DLD1 (cell line): ENCODE results near the gene DEGS1.

Experiments
- in situ Hi-C: cut with HindIII; loops from 2 replicates; pipeline ENCODE4 v1.10.0; 2017; ENCODE audit warnings: low sequenced_read_pairs

The DEGS1 gene

DNA sequence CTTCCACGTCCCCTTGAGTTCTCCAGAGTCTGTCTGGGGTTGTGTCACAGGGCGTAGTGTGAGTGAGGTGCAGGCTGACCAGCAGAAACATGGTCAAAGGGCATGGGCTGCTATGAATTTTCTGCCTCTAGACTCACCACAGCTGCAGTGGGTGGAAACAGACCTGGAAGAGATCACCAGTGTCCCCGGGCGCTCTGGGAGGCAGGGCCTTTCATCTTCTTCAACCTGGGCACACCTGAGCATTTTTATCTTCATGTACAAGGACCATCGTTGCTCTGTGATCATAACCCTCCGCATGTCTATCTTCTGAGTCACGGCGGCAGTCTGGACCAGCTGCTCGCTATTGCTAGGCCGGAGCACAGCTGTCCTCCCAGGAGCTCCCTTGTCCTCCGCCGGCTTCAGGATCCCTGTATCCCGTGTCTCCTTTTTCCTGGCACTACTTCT, 29.6 kb downstream of the DEGS1 start:
- in situ Hi-C loops = no loop called here

DNA sequence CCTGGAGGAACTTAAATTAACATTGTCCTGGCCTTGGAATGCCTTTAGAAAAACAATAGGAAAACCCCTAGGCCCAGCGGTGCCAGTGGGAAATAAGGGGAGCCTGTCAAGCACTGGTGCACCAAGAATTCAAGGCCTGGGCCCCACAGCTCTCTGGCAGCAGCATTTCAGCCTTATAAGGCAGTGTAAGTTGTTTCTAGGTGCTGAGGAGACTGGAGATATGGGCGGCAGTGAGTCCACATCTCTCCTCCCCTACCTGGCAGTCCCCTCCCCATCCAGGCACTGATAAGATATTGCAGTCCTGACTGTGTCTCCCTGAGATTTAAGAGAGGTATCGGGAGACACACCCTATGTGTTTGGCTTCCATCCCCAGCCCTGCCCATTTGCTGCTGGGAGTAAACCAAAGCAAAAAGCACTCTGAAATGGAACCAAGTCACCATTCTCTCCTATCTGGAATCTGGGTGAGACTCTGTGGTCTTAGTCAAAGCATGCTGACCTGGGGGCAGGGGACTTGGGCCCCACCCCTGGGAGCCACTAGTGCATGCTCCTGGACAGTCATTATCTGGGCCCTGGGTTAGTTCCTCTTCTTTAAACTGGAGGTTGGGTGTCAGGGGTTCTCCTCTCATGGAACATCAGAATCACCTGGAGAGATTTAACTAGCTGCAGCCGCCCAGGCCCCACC, 30.5 kb downstream of the DEGS1 start:
- in situ Hi-C loops = no loop called here

DNA sequence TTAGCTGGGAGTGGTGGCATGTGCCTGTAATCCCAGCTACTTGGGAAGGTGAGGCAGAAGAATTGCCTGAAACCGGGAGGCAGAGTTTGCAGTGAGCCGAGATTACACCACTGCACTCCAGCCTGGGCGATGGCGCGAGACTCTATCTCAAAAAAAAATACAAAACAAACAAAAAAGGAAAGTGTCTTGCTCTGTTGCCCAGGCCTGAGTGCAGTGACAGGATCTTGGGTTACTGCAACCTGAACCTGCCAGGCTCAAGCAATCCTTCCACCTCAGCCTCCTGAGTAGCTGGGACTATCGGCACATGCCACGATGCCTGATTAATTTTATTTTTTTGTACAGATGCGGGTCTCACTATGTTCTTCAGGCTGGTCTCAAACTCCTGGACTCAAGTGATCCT, 33.3 kb downstream of the DEGS1 start:
- in situ Hi-C loops = no loop called here

DNA sequence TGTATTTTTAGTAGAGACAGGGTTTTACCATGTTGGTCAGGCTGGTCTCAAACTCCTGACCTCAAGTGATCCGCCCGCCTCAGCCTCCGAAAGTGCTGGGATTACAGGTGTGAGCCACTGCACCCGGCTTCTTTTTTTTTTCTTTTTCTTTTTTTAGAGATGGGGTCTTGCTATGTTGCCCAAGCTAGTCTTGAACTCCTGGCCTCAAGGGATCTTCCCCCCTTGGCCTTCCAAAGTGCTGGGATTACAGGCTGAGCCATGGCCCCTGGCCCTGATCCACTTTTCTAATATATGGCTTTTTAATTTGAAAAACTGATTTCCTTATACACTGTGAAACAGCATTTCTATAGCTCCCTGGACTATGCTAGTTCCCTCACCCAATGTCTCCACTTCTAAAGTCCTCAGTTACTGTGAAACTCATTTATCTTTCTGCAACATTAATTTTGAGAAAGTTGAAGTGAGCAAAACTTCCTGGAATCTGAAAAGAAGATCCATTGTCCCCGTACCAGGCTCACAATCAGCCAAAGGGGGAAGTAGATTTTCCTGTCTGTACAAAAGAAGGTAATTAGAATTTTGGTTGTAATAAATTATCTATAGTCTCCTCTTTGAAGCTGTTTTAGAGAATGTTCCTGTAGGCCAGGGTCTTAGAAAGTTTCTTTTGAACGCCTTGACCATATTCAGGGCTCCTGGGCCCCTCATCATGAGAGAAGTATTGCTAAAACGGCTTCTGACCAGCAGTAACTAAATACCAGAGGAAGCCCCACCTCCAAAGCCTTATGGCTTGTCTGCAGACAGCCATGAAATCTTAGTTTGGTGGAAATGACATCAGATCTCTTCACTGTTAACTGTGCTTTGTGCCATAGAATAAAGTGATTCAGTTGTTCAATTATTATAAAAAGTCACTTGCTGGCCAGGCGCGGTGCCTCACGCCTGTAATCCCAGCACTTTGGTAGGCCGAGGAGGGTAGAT, 34.9 kb downstream of the DEGS1 start:
- in situ Hi-C loops = no loop called here

DNA sequence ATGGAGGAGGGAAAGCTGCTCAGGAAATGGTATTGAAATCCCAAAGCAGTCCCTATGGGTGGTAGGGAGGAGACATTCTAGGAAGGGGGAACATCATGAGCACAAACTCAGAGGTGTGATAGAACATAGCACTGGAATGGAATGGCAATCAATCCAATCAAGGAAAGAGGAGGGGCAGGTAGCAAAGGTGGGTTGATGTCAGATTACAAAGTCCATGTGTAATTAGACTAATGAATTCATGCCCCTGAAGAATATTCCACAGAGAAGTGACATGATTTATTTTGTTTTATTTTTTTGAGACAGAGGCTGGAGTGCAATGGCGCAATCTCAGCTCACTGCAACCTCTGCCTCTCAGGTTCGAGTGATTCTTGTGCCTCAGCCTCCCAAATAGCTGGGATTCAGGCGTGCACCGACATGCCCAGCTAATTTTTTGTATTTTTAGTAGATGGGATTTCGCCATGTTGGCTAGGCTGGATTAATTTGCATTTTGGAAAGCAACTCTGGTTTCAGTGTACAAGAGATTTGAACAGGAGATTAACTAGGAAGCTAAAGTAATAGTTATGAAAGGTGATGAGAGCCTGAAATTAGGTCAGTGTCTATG, 36.1 kb downstream of the DEGS1 start:
- in situ Hi-C loops = no loop called here

DNA sequence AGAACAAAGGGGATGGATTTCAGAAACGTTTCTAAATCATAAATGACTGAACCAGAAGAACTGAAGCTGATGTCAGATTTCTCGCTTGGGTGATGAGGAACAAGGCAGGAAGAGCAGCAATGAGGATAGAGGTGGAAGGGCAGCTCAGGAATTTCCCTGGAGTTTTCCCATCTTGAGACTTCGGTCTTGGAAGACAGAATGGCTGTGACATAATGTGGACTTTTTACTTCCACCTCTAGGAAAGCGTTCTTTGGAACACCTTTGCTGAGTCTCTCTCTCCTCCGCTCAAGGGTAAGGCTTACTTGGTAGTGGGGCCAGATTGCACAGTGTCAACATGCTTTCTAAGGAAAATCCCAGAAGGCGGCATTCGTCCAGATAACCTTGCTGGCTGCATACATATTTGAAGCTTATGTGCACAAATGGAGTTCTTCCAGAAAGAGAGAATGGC, 36.6 kb downstream of the DEGS1 start:
- in situ Hi-C loops = no loop called here

DNA sequence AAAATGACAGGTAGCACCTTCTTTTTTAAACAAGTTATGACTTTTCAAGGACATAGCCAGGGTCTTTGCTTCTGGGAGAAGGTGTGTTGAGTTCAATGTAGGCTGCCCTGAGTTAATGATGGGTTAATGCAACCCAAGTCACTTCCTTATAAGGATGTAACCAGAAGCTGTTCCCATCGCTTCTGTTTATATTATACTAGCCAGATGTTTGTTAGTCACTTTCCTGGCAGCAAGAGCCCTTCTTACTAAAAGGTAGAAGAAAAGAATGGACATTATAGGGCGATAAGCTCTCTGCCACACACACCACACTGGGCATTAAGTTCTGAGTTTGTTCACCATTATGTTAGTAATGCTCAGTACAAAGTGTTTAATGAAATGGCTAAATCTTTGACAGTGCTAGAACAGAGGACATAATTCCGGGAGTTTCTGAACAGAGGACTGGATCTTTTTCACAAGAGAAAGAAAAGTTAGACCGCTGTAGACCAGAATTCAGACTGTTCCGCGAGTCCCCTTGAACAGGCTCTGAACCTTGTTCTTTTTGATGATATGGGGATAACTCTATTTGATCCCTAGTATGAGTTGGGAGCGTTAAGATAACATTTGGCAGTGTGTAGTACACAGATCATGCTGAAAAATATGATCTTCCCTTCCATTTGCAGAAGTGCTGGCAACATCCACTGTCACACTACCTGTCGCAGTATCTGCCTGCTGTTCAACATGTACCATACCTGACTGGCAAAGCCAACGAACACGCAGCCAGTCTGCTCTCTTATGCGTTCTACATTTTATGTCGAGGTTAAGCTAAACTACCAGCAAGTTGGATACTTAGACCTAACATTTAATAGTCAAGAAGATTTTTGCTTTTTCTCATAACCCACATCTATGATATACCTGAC, 41.0 kb downstream of the DEGS1 start:
- in situ Hi-C loops = no loop called here

DNA sequence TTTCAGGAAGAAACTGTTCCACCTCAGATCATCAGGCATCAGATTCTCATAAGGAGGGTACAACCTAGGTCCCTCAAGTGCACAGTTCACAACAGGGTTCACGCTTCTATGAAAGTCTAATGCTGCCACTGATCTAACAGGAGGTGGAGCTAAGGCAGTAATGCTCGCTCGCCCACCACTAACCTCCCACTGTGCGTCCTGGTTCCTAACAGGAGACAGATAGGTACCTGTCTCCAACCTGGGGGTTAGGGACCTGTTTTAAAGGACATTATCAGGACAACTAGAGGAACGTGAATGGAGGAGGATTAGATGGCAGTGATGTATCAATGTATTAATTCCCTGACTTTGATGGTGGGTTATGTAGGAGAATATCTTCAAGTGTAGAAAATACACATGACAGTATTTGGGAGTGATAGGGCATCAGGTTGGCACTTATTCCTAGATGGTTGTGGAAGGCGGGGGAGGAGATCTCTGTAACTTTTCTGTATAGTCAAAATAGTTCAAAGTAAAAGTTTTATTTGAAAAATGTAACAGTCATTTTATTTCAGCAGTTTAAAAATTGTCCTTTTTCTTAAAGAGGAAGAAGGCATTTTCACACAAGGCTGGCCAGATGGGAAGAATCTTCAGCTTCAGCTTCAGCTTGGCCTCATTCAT, 43.9 kb downstream of the DEGS1 start:
- in situ Hi-C loops = no loop called here

DNA sequence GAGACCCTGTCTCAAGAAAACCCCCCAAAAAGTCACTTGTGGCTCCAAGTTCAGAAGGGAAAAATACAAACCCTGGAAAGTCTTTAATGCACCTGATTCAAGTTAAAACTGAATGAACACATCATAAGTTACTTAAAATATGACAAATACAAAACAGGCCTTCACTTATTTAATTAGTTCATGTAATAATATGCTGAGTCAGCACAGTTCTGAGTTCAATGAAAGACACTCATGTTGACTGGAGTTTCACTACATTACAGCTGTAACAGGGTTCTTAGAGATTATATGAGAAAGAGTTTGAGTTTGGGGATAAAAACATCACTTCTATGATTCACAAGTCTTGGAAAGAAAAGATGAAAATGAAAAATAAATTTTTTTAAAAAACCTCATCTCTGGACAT, 51.0 kb downstream of the DEGS1 start:
- in situ Hi-C loops = no loop called here

DNA sequence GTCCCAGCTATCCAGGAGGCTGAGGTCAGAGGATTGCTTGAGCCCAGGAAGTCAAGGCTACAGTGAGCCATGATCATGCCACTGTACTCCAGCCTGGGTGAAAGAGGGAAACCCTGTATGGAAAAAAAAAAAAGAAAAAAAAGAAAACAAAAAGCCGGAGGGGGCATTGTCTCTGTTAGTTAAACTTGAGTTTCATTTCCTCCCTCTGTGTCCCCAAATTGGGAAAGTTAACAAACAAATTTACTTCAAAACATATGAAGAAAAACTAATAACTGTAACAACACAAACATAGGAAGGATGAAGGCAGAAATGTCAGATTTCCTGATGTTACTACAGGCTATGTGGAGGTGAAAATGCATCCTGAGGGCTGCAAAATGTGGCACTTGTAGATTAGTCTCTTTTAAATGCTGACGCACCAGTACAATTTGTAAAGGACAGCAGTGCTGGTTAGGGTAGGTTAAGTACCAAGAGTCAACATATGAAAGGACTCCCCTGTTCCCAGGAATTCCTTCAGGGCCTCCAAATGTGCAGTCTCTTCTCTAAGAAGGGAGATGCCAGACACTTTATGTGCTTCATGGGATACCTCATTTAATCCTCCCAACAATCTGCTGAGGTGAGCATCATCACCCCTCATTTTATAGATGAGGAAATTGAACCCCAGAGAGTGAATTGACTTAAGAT, 52.9 kb downstream of the DEGS1 start:
- in situ Hi-C loops = no loop called here

DNA sequence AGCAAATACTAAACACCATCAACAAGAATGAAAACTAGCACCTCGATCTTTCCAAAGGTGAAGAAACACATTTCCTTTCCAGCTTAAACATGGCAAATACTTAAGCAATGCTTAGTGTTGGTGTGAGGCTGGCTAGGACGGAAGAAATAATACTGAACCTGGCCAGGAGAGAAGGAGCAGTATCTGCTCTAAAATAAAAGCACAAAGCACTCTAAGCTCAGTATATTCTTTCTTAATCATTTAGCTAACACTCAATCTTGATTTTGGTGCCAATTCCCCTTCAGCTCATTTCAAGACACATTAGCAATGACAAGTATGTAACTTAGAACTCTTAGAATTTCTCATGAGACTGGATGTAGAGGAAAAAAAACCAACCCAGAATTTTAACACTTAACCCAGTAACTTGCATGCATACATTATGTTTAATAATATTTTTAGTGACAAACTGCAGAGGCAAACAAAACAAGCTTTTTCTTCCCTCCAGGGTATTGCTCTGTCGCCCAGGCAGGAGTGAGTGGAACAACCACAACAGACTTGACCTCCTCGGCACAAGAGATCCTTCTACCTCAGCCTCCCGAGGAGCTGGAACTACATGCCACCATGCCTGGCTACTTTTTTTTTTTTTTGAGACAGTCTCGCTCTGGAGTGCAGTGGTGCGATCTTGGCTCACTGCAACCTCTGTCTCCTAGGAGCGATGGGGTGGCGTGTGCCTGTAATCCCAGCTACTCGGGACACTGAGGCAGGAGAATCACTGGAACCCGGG, 54.3 kb downstream of the DEGS1 start:
- in situ Hi-C loops = no loop called here

DNA sequence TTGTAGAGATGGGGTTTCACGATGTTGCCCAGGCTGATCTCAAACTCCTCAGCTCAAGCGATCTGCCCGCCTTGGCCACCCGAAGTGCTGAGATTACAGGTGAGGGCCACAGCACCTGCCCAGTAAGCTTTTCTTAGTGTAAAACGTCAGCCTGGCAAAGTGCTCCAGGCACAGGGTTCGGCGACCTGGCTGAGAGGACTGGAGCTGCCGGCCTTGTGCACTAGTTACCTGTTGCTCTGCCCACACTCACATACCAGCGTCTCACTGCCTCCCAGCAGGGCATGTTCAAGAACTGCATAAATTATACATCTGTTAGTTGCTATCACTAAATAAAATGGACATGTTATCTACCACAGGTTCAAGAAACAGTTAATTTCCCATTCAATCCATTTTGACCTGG, 55.2 kb downstream of the DEGS1 start:
- in situ Hi-C loops = no loop called here

DNA sequence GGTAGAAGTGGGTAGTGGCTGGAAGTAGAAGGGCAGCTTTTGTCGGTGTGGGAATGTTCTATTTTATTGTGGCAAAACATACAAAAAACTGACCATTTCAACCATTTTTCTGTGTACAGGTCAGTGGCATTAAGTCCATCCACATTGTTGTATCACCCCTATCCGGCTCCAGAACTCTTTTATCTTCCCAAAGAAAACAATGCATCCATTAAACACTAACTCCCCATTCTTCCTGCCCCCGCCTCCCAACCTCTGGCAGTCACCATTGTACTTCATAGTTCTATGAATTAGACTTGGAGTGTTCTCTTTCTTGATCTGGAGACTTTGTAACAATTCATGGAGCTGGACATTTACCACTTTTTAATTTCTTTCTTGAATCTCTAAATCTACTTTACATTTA, 55.7 kb downstream of the DEGS1 start:
- in situ Hi-C loops = no loop called here
